ENCODE results near the gene PIK3CB. TPM values are rescaled to one million over a fixed set of nuclear protein-coding genes. Genes with fewer than 3 reads are reported as not detected.
A peak's percentile ranks its signal among the peaks of the same experiment; 100 is the strongest.

The PIK3CB gene
- total RNA-seq, 1 experiment from 2014 or later, result 35.3 TPM

DNA sequence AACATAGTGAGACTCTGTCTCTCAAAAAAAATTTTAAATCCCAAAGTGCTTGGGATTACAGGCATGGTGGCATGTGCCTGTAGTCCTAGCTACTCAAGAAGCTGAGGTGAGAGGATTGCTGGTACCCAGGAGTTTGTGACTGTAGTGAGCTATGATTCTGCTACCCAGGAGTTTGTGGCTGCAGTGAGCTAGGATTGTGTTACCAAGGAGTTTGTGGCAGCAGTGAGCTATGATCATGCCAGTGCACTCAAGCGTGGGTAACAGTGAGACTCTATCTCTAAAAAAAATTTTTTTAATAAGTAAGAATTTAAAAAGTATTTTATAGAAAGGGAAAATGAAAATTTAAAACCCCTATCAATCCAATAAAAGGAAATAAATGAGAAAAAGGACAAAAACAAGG, 156.6 kb downstream of the PIK3CB start:
- Histone ChIP-seq H3K9me3 (ENCODE audit: low read length) (no peaks in the 10 kb centered on the region), H3K4me2 (ENCODE audit: low read depth, low read length, poor library complexity, severe bottlenecking) (no peak overlapping the region), H3K9ac (ENCODE audit: low read length) (no peak overlapping the region), H3K4me3 (ENCODE audit: low read length) (no peak overlapping the region), H3K27ac (ENCODE audit: low read length) (peak overlapping the region; percentile 39; the same call in 1 of the 2 replicates), H3K9me2 (replicated peaks; ENCODE audit: insufficient read depth, low read length) (no peaks in the 10 kb centered on the region), H4K20me1 (ENCODE audit: insufficient read depth, low read depth, low read length) (no peaks in the 10 kb centered on the region), H3K27me3 (ENCODE audit: low read length) (no peaks in the 10 kb centered on the region), H2AFZ (ENCODE audit: low read length) (no peak overlapping the region), H3K36me3 (ENCODE audit: insufficient read depth, low read length) (0 out of 2 replicates have a peak, but pooled peaks cover 8% of the 10 kb centered on the region), H3K4me1 (ENCODE audit: low read length) (peaks cover 37% of the 10 kb centered on the region), H3K79me2 (ENCODE audit: low read length) (0 out of 2 replicates have a peak, but pooled peaks cover 5% of the 10 kb centered on the region)
- DNase-seq, result peak; percentile 69

DNA sequence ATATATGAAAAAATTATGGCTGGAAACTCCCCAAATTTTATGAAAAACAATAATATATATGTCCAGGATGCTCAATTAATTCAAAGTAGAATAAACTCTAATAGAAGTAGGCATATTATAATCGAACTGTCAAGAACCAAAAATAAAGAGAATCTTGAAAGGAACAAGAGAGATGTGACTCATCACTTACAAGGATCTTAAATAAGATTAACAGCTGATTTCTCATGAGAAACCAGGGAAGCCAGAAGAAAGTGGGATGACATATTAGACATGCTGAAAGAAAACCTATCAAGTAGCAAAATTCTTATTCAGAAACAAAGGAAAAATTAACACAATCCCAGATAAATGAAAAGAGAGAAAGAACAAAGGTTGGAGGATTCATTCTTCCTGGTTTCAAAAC, 159.3 kb downstream of the PIK3CB start:
- Histone ChIP-seq H4K20me1 (ENCODE audit: insufficient read depth, low read depth, low read length) (no peaks in the 10 kb centered on the region), H3K9ac (ENCODE audit: low read length) (no peak overlapping the region), H3K4me3 (ENCODE audit: low read length) (no peak overlapping the region), H3K4me2 (ENCODE audit: low read depth, low read length, poor library complexity, severe bottlenecking) (no peak overlapping the region), H3K79me2 (ENCODE audit: low read length) (0 out of 2 replicates have a peak, but pooled peaks cover 9% of the 10 kb centered on the region), H3K9me2 (replicated peaks; ENCODE audit: insufficient read depth, low read length) (no peaks in the 10 kb centered on the region), H3K27ac (ENCODE audit: low read length) (no peak overlapping the region), H3K36me3 (ENCODE audit: insufficient read depth, low read length) (0 out of 2 replicates have a peak, but pooled peaks cover 8% of the 10 kb centered on the region), H2AFZ (ENCODE audit: low read length) (no peak overlapping the region), H3K4me1 (ENCODE audit: low read length) (peaks cover 36% of the 10 kb centered on the region), H3K27me3 (ENCODE audit: low read length) (no peaks in the 10 kb centered on the region), H3K9me3 (ENCODE audit: low read length) (no peaks in the 10 kb centered on the region)
- no peak for DNase-seq

- H3K27ac ChIP-seq (ENCODE audit: low read length), result no peak overlapping the region
- H3K9me3 ChIP-seq (ENCODE audit: low read length), result no peaks in the 10 kb centered on the region
- 0 out of 2 replicates have a peak, but pooled peaks cover 9% of the 10 kb centered on the region for H3K79me2 ChIP-seq (ENCODE audit: low read length)
- no peaks in the 10 kb centered on the region for H4K20me1 ChIP-seq (ENCODE audit: insufficient read depth, low read depth, low read length)
- DNase-seq, result no peak
- H2AFZ ChIP-seq (ENCODE audit: low read length), result no peak overlapping the region
- H3K4me1 ChIP-seq (ENCODE audit: low read length), result peaks cover 36% of the 10 kb centered on the region
- no peaks in the 10 kb centered on the region for H3K27me3 ChIP-seq (ENCODE audit: low read length)
- H3K4me3 ChIP-seq (ENCODE audit: low read length), result no peak overlapping the region
- H3K9ac ChIP-seq (ENCODE audit: low read length), result no peak overlapping the region
- no peaks in the 10 kb centered on the region for H3K9me2 ChIP-seq (replicated peaks; ENCODE audit: insufficient read depth, low read length)
- H3K36me3 ChIP-seq (ENCODE audit: insufficient read depth, low read length), result 0 out of 2 replicates have a peak, but pooled peaks cover 8% of the 10 kb centered on the region
- no peak overlapping the region for H3K4me2 ChIP-seq (ENCODE audit: low read depth, low read length, poor library complexity, severe bottlenecking)
Measured at GRCh38 chr3:138673641-138674530, 160.8 kb downstream of the PIK3CB start.

DNA sequence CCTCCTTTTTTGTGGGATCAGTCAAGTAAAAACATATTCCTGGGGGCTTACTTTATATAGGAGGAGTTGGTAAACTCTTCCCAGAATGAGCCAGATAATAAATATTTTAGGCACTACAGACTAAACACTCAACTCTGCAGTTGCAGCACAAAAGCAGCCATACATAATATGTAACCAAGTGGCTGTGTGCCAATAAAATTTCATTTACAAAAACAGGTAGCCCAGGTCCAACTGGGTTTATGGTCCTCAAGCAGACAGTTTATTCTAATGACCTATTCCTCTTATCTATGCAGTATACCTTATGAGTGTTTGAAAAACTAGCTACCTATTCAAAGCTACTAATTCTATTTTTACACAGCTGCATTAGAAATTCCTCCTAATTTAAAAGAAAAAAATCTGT, 164.3 kb downstream of the PIK3CB start:
- H3K4me1 ChIP-seq (ENCODE audit: low read length), result peaks cover 26% of the 10 kb centered on the region
- H3K9me2 ChIP-seq (replicated peaks; ENCODE audit: insufficient read depth, low read length), result no peaks in the 10 kb centered on the region
- H3K9me3 ChIP-seq (ENCODE audit: low read length), result no peaks in the 10 kb centered on the region
- 0 out of 2 replicates have a peak, but pooled peaks cover 9% of the 10 kb centered on the region for H3K79me2 ChIP-seq (ENCODE audit: low read length)
- 0 out of 2 replicates have a peak overlapping the region, but pooled peaks have one; percentile 1 for H3K27ac ChIP-seq (ENCODE audit: low read length)
- H3K27me3 ChIP-seq (ENCODE audit: low read length), result no peaks in the 10 kb centered on the region
- no peak overlapping the region for H3K4me3 ChIP-seq (ENCODE audit: low read length)
- 0 out of 2 replicates have a peak, but pooled peaks cover 3% of the 10 kb centered on the region for H3K36me3 ChIP-seq (ENCODE audit: insufficient read depth, low read length)
- DNase-seq, result no peak
- no peak overlapping the region for H2AFZ ChIP-seq (ENCODE audit: low read length)
- no peaks in the 10 kb centered on the region for H4K20me1 ChIP-seq (ENCODE audit: insufficient read depth, low read depth, low read length)
- H3K4me2 ChIP-seq (ENCODE audit: low read depth, low read length, poor library complexity, severe bottlenecking), result no peak overlapping the region
- H3K9ac ChIP-seq (ENCODE audit: low read length), result no peak overlapping the region

GRCh38 chr3:138668107-138668506, 166.6 kb downstream of the PIK3CB start:
- 0 out of 2 replicates have a peak overlapping the region, but pooled peaks have one; percentile 5 for H3K27ac ChIP-seq (ENCODE audit: low read length)

DNA sequence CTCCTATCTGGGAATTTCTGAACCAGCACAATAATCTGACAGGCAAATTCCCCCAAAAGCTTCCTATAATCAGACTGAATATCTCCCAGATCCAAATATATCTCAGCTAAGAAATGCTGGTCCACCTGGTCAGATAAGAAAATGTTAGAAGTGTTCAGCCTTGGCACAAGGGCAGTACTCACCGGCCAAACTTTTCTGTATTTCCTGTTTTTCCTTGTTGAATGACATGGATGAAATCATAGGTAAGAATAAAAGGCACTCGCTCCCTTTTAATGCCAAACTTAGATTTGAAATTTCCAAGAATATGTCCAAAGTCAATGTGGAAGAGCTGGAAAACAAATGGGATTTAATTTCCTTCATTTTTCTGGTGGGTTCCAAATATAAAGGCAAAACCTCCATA, 177.2 kb downstream of the PIK3CB start:
- H3K4me1 ChIP-seq (ENCODE audit: low read length), result no peaks in the 10 kb centered on the region
- H3K9me2 ChIP-seq (replicated peaks; ENCODE audit: insufficient read depth, low read length), result no peaks in the 10 kb centered on the region
- no peak overlapping the region for H3K4me2 ChIP-seq (ENCODE audit: low read depth, low read length, poor library complexity, severe bottlenecking)
- no peaks in the 10 kb centered on the region for H3K9me3 ChIP-seq (ENCODE audit: low read length)
- peaks cover 9% of the 10 kb centered on the region; the same call in 1 of the 2 replicates for H3K36me3 ChIP-seq (ENCODE audit: insufficient read depth, low read length)
- H3K79me2 ChIP-seq (ENCODE audit: low read length), result no peaks in the 10 kb centered on the region
- no peaks in the 10 kb centered on the region for H4K20me1 ChIP-seq (ENCODE audit: insufficient read depth, low read depth, low read length)
- H3K27ac ChIP-seq (ENCODE audit: low read length), result no peak overlapping the region
- H3K27me3 ChIP-seq (ENCODE audit: low read length), result no peaks in the 10 kb centered on the region
- H3K9ac ChIP-seq (ENCODE audit: low read length), result no peak overlapping the region
- H2AFZ ChIP-seq (ENCODE audit: low read length), result no peak overlapping the region
- no peak overlapping the region for H3K4me3 ChIP-seq (ENCODE audit: low read length)
- DNase-seq, result no peak

More at GRCh38 chr3:138668107-138668506, 166.6 kb downstream of the PIK3CB start:
- no peaks in the 10 kb centered on the region for H4K20me1 ChIP-seq (ENCODE audit: insufficient read depth, low read depth, low read length)
- peaks cover 41% of the 10 kb centered on the region for H3K4me1 ChIP-seq (ENCODE audit: low read length)
- no peak overlapping the region for H3K4me3 ChIP-seq (ENCODE audit: low read length)
- no peak for DNase-seq
- H3K9me3 ChIP-seq (ENCODE audit: low read length), result no peaks in the 10 kb centered on the region
- H3K4me2 ChIP-seq (ENCODE audit: low read depth, low read length, poor library complexity, severe bottlenecking), result no peak overlapping the region
- H3K9ac ChIP-seq (ENCODE audit: low read length), result no peak overlapping the region
- no peaks in the 10 kb centered on the region for H3K27me3 ChIP-seq (ENCODE audit: low read length)
- H3K36me3 ChIP-seq (ENCODE audit: insufficient read depth, low read length), result peaks cover 9% of the 10 kb centered on the region; the same call in 1 of the 2 replicates
- no peak overlapping the region for H2AFZ ChIP-seq (ENCODE audit: low read length)
- H3K9me2 ChIP-seq (replicated peaks; ENCODE audit: insufficient read depth, low read length), result no peaks in the 10 kb centered on the region
- H3K79me2 ChIP-seq (ENCODE audit: low read length), result 0 out of 2 replicates have a peak, but pooled peaks cover 6% of the 10 kb centered on the region

DNA sequence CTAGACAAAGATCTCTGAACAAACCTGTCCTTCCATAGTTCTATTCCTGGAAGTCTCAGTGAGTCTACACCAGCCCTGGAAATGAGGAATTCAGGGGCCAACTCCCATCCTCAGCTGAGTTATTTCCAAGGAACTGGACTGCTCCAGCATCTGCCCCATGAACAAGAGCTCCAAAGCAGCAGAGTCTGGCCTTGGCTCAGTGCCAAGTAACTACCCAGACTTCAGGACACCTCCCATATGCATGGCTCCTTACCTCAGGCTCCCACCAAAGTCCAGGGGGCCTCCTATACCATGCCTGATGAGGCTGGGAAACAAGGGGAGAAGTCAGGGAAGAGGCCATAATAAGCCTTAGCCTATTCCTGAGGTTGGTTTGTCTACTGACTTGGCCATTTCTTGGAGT, 181.2 kb downstream of the PIK3CB start:
- H3K27me3 ChIP-seq (ENCODE audit: low read length), result no peaks in the 10 kb centered on the region

GRCh38 chr3:138649134-138649533, 185.6 kb downstream of the PIK3CB start:
- H3K9me2 ChIP-seq (replicated peaks; ENCODE audit: insufficient read depth, low read length), result no peaks in the 10 kb centered on the region
- no peaks in the 10 kb centered on the region; the same call in 1 of the 2 replicates for H3K9me3 ChIP-seq (ENCODE audit: low read length)
- H3K27me3 ChIP-seq (ENCODE audit: low read length), result no peaks in the 10 kb centered on the region
- no peak overlapping the region for H2AFZ ChIP-seq (ENCODE audit: low read length)
- no peak overlapping the region for H3K4me2 ChIP-seq (ENCODE audit: low read depth, low read length, poor library complexity, severe bottlenecking)
- no peaks in the 10 kb centered on the region for H3K79me2 ChIP-seq (ENCODE audit: low read length)
- H4K20me1 ChIP-seq (ENCODE audit: insufficient read depth, low read depth, low read length), result no peaks in the 10 kb centered on the region
- no peaks in the 10 kb centered on the region for H3K4me1 ChIP-seq (ENCODE audit: low read length)
- no peak overlapping the region for H3K4me3 ChIP-seq (ENCODE audit: low read length)
- no peak overlapping the region for H3K9ac ChIP-seq (ENCODE audit: low read length)
- DNase-seq, result no peak
- H3K27ac ChIP-seq (ENCODE audit: low read length), result no peak overlapping the region
- H3K36me3 ChIP-seq (ENCODE audit: insufficient read depth, low read length), result peaks cover 24% of the 10 kb centered on the region

More for the DNA sequence above, 181.2 kb downstream of the PIK3CB start:
- no peaks in the 10 kb centered on the region; the same call in 1 of the 2 replicates for H3K9me3 ChIP-seq (ENCODE audit: low read length)
- H3K9ac ChIP-seq (ENCODE audit: low read length), result no peak overlapping the region
- H3K9me2 ChIP-seq (replicated peaks; ENCODE audit: insufficient read depth, low read length), result no peaks in the 10 kb centered on the region
- no peaks in the 10 kb centered on the region for H3K79me2 ChIP-seq (ENCODE audit: low read length)
- no peaks in the 10 kb centered on the region for H4K20me1 ChIP-seq (ENCODE audit: insufficient read depth, low read depth, low read length)
- H3K27ac ChIP-seq (ENCODE audit: low read length), result no peak overlapping the region
- DNase-seq, result no peak
- H3K4me2 ChIP-seq (ENCODE audit: low read depth, low read length, poor library complexity, severe bottlenecking), result no peak overlapping the region
- peaks cover 27% of the 10 kb centered on the region for H3K36me3 ChIP-seq (ENCODE audit: insufficient read depth, low read length)
- no peak overlapping the region for H3K4me3 ChIP-seq (ENCODE audit: low read length)
- no peak overlapping the region for H2AFZ ChIP-seq (ENCODE audit: low read length)
- no peaks in the 10 kb centered on the region for H3K4me1 ChIP-seq (ENCODE audit: low read length)
